GM21825 (cell line): ENCODE results near the gene DPM2.

Source experiments
- ATAC-seq: cut with Tn5 transposase; IDR thresholded peaks from one replicate; pipeline ENCODE4 v1.9.1; 2021; ENCODE audit warnings: mild to moderate bottlenecking, moderate library complexity; ENCODE audit not compliant: unreplicated experiment

The DPM2 gene

DNA sequence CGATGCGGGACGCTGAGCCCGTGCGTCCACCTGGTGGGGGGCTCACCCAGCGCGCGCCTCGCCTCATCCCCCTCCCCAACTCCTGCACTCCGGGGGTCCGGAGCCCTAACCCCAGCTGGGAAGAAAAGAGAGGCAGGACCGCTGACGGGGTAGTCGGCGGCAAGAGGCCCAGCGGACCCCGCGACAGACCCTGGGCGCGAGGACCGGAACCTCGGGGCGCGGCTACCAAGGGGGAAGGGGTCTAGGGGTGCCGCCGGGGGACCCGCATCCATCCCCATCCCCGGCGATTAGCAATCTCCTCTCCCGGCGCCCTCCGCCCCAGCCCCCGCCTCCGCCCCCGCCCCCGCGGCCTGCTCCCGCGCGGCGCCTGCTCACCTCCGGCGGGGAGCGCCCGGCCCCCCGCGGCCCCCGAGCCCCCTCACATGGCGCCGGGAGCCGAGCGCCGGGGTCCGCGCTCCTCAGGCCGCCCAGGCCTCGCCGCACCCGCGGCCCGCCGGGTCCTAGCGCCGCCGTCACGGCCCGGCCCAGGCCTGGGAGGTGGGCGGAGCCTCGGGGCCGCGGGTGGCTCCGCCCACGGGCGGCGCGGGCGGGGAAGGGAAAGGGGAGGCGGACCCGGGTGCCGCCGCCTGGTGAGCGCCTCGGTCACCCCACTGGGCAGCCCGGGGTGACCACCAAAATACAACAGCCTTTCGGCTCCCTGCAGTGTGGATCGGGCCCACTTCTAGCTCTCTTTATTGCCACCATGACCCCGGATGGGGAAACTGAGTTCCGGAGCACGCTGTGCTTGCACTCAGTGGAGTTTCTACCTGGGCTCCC lies 38.3 kb downstream of the DPM2 start, which contains the start of gene ST6GALNAC6:
ST6GALNAC6 (minus strand) TSS at position 476 of the 816 bp plus-strand sequence. CDS start 1,622 bp downstream, outside the sequence.
- peak; percentile 51 for ATAC-seq

DNA sequence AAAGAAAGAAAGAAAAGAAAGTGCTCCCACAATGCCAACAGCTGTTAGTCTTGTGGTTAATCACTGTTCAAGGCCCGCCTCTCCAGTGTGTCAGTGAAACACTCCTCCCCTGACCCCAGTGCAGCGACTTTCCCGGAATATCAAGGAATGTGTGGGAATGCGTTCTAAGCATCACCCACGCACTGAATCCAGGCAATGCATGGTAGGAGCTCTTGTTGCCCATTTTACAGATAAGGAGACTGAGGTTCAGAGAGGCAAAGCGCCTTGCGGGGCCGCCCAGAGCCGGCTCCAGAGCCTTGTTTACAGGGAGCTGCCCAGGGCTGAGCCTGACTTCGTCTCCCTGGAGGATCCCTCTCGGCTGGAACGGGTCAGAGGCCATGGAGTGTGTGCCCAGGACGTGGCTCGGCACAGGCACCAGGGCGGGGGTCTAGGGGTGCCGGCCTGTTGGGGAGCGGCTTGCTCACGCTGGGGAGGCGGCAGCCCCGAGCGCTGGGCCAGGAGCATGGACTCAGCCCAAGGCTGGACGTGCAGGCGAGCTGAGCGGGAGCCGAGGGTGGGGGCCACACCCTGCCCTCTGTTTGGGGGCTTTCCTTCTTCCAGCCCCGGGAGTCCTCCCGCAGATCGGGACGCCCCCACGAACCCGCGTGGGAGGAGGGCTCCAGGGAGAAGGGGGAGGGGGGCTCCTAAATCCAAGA lies 39.1 kb downstream of the DPM2 start:
- ATAC-seq, result no peak

DNA sequence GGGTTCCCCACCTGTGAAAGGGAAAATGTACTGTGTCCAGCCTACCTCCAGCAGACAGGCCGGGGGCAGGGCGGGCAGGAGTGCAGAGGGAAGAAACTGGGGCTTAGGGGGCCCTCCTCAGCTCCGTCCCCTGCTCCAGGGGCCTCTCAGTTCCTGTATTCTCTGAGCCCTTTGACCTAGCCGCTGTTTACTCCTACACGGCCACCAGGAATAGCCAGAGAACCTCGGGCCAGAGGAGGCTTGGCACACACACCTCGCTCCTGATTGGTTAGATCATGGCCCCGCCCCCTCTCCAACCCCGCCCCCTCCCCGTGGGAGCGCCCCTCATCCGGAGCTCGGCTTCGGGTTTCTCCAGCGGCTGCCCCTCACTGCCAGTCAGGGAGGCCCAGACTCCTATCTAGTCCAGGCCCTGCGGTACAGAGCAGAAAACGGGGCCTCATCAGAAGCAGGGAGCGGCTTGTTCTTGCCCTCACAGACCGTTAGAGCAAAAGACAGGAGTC lies 40.4 kb downstream of the DPM2 start:
- no peak for ATAC-seq

DNA sequence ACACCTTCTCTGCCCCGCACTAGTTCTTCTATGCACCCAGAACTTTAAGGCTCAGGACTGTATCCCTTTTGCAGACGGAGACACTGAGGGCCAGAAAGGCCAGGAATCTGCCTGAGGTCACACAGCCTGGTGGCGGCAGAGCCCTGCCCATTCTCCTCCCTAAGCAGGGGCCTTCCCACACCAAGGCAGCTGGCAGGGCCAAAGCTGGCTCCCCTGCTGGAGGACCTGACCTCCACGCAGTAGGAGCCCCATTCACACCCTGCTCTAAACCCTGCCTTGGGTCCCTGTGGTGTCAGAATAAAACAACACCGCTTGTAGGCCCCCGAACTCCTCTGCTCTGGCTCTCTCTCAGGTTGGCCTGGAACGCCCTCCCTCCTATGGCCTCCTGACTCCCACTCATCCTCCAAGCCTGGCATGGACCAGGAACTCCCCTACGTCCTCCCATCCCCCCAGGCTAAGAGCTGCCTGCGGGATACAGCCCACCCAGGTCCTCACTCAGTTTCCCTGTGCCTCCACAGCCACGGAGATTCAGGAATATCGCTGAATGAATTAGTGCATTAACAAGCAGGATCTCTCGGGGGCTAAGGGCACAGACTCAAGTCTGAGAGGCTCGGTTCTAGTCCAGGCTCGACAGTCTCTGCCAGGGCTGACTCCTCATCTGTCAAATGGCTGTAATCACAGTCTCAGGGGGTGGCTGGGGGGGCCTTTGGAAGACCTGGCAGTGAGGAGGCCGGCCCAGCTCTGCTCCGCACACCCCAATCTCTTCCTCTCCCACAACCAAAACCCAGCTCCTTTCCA lies 41.1 kb downstream of the DPM2 start:
- ATAC-seq, result no peak

DNA sequence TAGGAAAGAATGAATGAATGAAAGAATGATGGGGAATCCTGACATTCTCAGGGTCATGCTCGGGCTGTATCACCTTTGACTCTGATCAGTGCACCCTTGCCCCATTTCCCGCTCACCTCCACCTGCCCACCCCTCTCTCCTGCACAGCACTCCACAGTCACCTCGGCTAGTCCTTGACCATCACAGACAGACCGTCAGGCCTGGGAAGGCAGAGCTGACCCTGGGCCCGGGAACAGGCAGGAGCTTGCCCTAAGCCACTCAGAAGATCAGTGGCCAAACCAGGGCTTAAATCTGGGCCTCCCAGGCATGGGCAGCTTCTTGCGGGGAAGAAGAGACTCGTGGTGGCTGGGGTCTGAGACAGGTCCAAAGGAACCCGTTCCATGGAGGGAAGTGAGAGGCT lies 41.8 kb downstream of the DPM2 start:
- ATAC-seq, result no peak

DNA sequence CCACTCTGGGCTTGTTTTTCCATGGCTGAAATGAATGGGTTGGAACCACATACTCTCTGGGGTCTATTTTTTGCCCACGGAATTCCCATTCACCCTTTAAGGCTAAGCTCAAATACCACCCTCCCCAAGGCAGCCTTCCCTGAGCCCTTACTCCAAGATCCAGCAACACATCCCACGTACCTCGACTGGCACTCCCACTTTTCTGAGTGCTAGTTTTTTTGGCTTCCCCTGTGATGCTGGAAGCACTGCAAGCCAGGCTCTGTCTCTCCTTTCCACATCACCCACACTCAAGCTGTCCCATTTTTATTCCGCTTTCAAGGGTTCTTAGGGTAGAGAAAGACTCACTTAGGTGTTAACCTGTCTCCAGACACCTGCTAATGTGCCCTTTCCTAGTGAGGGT lies 44.3 kb downstream of the DPM2 start:
- no peak for ATAC-seq

DNA sequence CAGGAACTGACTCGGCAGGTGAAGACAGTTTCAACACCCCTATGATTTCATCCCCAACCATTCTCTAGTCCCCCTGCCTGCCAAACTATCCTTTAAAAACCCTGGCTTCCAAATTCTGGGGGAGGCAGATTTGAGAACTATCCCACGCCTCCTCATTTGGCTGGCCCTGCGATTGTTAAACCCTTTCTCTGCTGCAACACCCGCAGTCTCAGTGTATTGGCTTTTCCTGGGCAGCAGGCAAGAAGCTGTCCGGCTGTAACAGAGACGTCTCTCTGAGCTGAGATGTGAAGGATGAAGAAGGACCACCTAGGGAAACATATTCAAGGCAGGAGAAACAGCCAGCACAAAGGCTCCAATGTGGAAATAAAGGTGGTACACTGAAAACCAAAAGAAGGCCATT lies 44.8 kb downstream of the DPM2 start:
- no peak for ATAC-seq

DNA sequence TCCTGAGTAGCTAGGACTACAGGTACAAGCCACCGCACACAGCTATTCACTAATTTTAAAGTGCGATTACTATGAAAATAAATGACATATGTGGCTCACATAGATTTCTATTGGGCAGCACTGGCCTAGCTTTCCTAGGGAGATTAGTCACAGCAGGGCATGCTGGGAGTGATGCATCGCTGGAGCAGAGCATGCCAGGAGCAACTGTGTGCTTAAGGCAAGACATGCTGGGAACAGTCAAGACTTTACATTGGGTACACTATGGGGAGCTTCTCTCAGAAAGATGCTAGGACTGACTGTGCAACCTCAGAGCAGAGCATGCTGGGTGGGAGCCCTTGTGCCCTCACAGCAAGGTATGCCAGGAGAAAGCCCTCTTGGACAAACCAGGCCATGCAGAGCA lies 47.6 kb downstream of the DPM2 start:
- no peak for ATAC-seq

DNA sequence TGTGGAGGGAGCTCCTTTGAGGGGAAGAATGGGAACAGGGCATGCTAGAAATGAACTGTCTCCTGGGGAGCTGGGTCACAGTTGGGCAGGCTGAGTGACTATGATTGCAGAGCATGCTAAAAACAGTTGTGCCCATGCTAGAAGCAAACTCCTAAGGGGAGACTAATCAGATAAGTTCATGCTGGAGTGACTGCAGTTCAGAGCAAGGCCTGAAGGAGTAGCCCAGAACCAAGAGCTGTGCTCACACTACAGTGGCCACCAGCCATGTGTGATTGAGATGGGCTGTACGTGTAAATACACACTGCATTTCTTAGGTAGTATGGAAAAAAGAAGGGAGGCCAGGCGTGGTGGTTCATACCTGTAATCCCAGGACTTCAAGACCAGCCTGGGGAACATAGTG lies 49.9 kb downstream of the DPM2 start:
- no peak for ATAC-seq

DNA sequence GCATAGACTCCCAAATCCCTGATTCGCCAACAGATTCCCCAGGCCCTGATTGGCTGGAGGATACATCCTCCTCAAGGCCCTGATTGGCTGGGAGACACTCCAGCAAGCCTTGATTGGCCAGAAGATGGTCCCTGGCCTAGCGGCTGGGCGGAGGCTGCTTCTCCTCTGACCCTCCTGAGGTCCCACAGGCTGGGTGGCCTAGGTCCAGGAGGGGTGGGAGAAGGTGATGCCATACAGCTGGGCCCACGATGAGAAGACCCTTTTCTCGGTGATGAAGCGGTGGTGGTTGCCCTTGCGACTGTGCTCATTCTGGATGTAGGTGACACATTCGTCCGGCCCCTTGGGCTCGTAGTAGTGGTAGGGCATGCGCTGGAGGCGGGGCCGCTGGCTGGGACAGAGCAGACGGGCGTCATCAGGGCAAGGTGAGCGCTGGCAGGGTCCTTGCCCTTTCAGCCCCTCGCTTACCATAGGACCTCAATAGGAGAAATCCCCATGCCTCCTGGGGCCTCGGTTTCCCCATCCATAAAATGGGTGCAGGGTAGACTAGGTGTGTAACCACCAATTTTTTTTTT lies 51.2 kb downstream of the DPM2 start:
- no peak for ATAC-seq

DNA sequence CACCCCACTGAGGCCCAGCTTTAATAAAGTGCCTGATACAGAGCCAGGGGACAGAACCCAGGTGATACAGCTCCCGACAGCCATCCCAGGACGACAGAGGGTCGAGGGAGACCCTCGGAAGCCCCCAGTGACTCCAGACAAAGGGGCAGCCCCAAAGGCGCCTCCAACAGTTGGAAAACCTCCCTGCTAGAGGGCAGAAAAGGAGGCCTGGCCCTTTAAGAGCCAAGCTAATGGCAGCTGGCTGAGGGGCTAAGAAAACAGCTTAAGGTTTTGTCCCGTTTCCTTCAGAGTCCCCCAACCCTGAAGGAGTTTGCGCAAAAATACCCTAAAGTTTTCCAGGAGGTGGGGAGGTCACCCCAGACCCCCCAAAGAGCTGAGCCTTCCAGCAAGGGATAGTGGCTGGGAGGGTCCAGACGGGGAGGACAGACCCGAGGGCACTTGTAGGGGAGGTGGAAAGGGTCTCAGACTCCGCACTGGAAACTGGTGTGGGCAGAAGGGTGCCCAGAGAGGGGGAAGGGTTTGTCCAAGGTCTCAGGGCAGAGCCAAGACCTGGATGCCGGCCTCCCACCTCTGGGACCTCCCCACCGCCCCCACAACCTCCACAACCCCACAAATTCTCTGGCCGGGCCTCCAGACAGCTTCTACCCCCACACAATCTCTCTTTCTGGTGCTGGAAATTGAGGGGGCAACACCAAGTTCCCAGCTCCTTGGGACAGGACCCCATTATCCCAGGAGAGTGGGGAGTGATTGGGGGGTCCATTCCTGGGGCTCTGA lies 52.0 kb downstream of the DPM2 start:
- no peak for ATAC-seq
